NCI-H69 (cell line): ENCODE results near the gene NUDT14.

ENCODE experiments used
- DNase-seq: peaks from one replicate; lab custom pipeline; 2025; lab: John Stamatoyannopoulos, UW

NUDT14 gene

GRCh38 chr14:105159344-105159743, 21.8 kb downstream of the NUDT14 start:
- peak; percentile 17 for DNase-seq

GRCh38 chr14:105158794-105159193, 22.3 kb downstream of the NUDT14 start:
- no peak for DNase-seq

- DNase-seq: no peak
These were observed 23.2 kb downstream of the NUDT14 start for GRCh38 chr14:105157872-105158271.

GRCh38 chr14:105156414-105157375, 24.4 kb downstream of the NUDT14 start:
- no peak for DNase-seq

GRCh38 chr14:105155681-105156413, 25.3 kb downstream of the NUDT14 start:
- DNase-seq: peak; percentile 51

GRCh38 chr14:105155071-105155651, 26.0 kb downstream of the NUDT14 start:
- peak; percentile 83 for DNase-seq

GRCh38 chr14:105154476-105154871, 26.6 kb downstream of the NUDT14 start:
- no peak for DNase-seq

- no peak for DNase-seq
These were observed 27.2 kb downstream of the NUDT14 start for GRCh38 chr14:105153739-105154475.

GRCh38 chr14:105153331-105153731, 27.8 kb downstream of the NUDT14 start:
- no peak for DNase-seq

- no peak for DNase-seq
These were observed 28.3 kb downstream of the NUDT14 start for GRCh38 chr14:105152794-105153241.

- DNase-seq: no peak
These were observed 29.0 kb downstream of the NUDT14 start for GRCh38 chr14:105151838-105152793.

GRCh38 chr14:105151084-105151837, 29.9 kb downstream of the NUDT14 start:
- DNase-seq: no peak

- no peak for DNase-seq
These were observed 30.6 kb downstream of the NUDT14 start for GRCh38 chr14:105150368-105151083.

- no peak for DNase-seq
These were observed 31.1 kb downstream of the NUDT14 start for GRCh38 chr14:105150026-105150367.

GRCh38 chr14:105149146-105149781, 31.8 kb downstream of the NUDT14 start:
- DNase-seq: no peak

GRCh38 chr14:105148604-105149145, 32.4 kb downstream of the NUDT14 start:
- no peak for DNase-seq

- no peak for DNase-seq
These were observed 33.2 kb downstream of the NUDT14 start for GRCh38 chr14:105147671-105148603.
